ENCODE measurements around the gene C3orf49. TPM values are rescaled to one million over a fixed set of nuclear protein-coding genes. Genes with fewer than 3 reads are reported as not detected.

C3orf49 gene
- polyA plus RNA-seq (ENCODE audit: insufficient read length): 0.41 TPM

GRCh38 chr3:63819151-63819398 is at the start of gene C3orf49:
TSS of gene C3orf49 (plus strand) at chr3:63819299. CDS start at chr3:63819472, 173 bp downstream.
- DNase-seq: no peak

- DNase-seq: no peak
Measured at GRCh38 chr3:63774781-63775180, 44.3 kb upstream of the C3orf49 start.

- DNase-seq: no peak
Measured at GRCh38 chr3:63779227-63779626, 39.9 kb upstream of the C3orf49 start.

- DNase-seq: peak; percentile 10
Measured at GRCh38 chr3:63791974-63792373, 27.1 kb upstream of the C3orf49 start.

- no peak for DNase-seq
Measured at GRCh38 chr3:63795438-63795837, 23.7 kb upstream of the C3orf49 start.

GRCh38 chr3:63798544-63798943 is 20.6 kb upstream of the C3orf49 start:
- no peak for DNase-seq

GRCh38 chr3:63798949-63799348 is 20.1 kb upstream of the C3orf49 start:
- no peak for DNase-seq

- no peak for DNase-seq
Measured at GRCh38 chr3:63800097-63800496, 19.0 kb upstream of the C3orf49 start.

GRCh38 chr3:63803911-63804310 is 15.2 kb upstream of the C3orf49 start:
- no peak for DNase-seq

GRCh38 chr3:63807961-63808565 is 11.0 kb upstream of the C3orf49 start:
- no peak for DNase-seq

GRCh38 chr3:63808633-63809032 is 10.5 kb upstream of the C3orf49 start:
- DNase-seq: no peak

GRCh38 chr3:63809607-63810006 is 9.5 kb upstream of the C3orf49 start:
- DNase-seq: no peak

GRCh38 chr3:63814237-63814636 is 4.9 kb upstream of the C3orf49 start:
- no peak for DNase-seq

- DNase-seq: no peak
Measured at GRCh38 chr3:63817225-63817624, 1.9 kb upstream of the C3orf49 start.

- peak; percentile 63 for DNase-seq
Measured at GRCh38 chr3:63818282-63819150, 583 bp upstream of the C3orf49 start.

GRCh38 chr3:63824309-63824708 is 5.2 kb downstream of the C3orf49 start:
- no peak for DNase-seq

- DNase-seq: no peak
Measured at GRCh38 chr3:63830526-63830925, 11.4 kb downstream of the C3orf49 start.

GRCh38 chr3:63832395-63832794 is 13.3 kb downstream of the C3orf49 start:
- DNase-seq: no peak

- no peak for DNase-seq
Measured at GRCh38 chr3:63841704-63842103, 22.6 kb downstream of the C3orf49 start.

GRCh38 chr3:63842127-63842526 is 23.0 kb downstream of the C3orf49 start:
- DNase-seq: no peak

GRCh38 chr3:63845215-63845614 is 26.1 kb downstream of the C3orf49 start:
- DNase-seq: no peak

GRCh38 chr3:63847718-63848450 is 28.8 kb downstream of the C3orf49 start:
- no peak for DNase-seq

- DNase-seq: no peak
Measured at GRCh38 chr3:63849175-63849574, 30.1 kb downstream of the C3orf49 start.

GRCh38 chr3:63851287-63851686 is 32.2 kb downstream of the C3orf49 start:
- DNase-seq: no peak

All from hindlimb muscle (tissue), 1 donor.